ENCODE measurements around the gene CCNK.

DNA sequence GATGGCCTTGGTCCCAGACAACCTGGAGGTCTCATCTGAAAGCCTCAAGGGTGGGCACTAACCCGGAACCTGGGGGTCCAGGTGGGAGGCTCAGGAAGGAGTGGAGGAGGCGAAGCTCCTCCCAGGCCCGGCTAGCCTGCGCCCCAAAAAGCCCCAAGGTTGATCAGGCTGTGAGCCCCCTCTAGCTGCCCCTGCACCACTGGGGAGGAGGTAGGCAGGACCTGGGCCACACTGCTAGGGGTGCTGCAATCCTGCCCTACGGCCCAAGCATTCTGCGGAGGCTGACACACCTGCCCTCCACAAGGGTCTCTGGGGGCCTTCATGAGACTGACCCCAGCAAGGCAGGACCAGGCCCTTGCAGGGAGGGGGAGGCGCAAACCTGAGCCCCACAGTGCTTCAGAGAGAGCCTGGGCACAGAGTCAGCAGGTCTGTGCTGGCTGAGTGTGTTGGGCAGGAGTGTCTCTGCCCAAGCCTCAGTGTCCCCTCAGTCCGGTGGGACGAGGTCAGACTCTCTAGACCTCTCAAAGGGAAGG lies 70.9 kb downstream of the CCNK start:
- TF ChIP-seq, protein P1, sequence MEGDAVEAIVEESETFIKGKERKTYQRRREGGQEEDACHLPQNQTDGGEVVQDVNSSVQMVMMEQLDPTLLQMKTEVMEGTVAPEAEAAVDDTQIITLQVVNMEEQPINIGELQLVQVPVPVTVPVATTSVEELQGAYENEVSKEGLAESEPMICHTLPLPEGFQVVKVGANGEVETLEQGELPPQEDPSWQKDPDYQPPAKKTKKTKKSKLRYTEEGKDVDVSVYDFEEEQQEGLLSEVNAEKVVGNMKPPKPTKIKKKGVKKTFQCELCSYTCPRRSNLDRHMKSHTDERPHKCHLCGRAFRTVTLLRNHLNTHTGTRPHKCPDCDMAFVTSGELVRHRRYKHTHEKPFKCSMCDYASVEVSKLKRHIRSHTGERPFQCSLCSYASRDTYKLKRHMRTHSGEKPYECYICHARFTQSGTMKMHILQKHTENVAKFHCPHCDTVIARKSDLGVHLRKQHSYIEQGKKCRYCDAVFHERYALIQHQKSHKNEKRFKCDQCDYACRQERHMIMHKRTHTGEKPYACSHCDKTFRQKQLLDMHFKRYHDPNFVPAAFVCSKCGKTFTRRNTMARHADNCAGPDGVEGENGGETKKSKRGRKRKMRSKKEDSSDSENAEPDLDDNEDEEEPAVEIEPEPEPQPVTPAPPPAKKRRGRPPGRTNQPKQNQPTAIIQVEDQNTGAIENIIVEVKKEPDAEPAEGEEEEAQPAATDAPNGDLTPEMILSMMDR (IDR thresholded peaks at IDR 0.05; ENCODE audit: low read depth, low read length) = no peak
- TF ChIP-seq, protein P2, sequence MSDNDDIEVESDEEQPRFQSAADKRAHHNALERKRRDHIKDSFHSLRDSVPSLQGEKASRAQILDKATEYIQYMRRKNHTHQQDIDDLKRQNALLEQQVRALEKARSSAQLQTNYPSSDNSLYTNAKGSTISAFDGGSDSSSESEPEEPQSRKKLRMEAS (IDR thresholded peaks at IDR 0.05; ENCODE audit: low read depth, low read length) = no peak
- TF ChIP-seq POLR2A (IDR thresholded peaks at IDR 0.05; ENCODE audit: extremely low read depth, insufficient read length) = no peak
- no peak for TF ChIP-seq MYC (IDR thresholded peaks at IDR 0.05; ENCODE audit: low read depth, low read length)

Data from NB4 (cell line).